GM21515 (cell line): ENCODE measurements around the gene RBMS1.
"Not testable (repeated sequence)": the region's sequence is repeated elsewhere in the genome, so short reads cannot be mapped to it uniquely, and the experiment has no call there.

Source experiments
- ATAC-seq: cut with Tn5 transposase; IDR thresholded peaks from one replicate; pipeline ENCODE4 v1.9.1; 2021; ENCODE audit not compliant: unreplicated experiment

The RBMS1 gene

DNA sequence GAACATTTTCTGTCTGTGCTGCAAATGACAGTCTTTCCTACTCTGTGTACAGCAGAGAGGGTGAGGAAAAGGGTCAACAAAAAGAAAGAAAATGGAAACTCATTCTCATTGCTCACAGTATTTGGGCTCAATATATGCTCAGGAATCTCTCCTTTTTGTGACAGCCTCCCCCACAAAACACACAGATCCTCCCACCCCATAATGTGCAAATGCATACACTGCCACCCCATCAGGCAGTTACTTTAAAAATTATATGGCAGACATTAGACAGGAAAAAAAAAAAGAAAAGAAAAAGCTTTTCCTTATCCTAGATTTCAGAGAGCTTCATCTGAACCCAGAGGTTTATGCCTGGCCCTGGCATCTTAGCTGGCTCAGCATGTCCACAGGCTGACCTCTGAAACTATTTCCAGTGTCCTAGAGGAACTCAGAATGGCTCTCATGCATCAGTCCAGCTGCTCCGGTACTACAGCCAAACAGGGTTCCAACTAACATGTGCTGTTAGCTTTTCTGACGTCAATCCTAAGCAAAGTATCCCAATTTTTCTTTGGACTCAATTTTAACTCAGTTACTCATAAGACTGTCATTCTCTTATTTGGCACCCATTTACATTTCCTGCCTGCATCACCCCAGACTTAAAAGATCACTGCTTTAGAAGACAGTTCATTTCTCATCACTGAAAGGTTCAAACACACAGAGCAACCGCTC lies 105.9 kb downstream of the RBMS1 start:
- ATAC-seq = no peak

DNA sequence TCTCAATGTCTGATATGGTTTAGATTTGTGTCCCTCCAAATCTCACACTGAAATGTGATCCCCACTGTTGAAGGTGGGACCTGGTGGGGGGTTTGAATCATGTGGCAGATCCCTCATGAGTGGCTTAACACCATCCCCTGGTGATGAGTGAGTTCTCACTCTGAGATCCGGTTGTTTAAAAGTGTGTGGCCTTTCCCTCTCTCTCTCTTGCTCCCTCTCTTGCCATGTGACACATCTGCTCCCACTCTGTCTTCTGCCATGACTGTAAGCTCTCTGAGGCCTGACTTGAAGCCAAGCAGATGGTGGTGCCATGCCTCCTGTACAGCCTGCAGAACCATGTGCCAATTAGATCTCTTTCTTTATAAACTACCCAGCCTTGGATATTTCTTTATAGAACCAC lies 108.8 kb downstream of the RBMS1 start:
- ATAC-seq = no peak

DNA sequence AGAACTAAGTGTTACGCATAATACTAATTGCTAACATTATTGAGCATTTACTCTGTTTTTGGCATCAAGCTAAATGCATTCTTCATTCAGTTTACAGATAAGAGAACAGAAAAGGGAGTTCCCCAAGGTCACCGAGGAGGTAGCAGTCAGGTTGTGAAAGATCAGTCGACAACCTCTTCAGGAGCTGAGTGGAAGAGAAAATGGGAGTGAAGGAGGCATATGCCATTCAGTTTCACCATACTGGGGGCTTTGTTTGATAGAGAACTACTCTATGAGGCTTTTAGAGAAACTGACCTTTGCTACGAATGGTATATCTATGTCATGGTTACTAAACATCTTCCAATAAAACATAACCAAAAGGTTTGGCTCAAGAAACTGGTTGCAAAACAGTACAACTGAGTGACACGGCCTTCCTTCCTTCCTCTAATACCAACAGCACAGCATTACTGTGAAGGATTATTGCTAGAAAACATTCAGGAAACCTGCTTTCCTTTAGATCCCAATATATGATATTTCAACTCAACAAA lies 112.1 kb downstream of the RBMS1 start:
- no peak for ATAC-seq

DNA sequence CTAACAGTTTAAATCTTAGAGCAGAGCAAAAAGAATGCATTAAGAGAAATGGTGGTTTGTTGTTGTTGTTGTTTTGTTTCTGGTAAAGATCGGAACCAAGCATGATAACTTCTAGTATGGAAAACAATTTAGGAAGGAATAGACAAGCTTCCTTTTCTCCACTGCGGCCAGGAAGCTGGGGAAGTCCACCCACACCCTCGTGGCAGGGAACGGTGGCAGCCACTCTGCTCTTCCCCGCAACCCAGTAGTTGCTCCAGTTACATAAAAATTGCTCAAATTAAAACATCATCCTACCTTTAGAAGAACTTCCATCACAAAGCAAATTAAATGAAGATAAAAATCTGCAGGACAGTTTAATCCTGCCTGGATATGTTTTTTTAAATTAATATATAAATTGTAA lies 113.0 kb downstream of the RBMS1 start:
- ATAC-seq = no peak

DNA sequence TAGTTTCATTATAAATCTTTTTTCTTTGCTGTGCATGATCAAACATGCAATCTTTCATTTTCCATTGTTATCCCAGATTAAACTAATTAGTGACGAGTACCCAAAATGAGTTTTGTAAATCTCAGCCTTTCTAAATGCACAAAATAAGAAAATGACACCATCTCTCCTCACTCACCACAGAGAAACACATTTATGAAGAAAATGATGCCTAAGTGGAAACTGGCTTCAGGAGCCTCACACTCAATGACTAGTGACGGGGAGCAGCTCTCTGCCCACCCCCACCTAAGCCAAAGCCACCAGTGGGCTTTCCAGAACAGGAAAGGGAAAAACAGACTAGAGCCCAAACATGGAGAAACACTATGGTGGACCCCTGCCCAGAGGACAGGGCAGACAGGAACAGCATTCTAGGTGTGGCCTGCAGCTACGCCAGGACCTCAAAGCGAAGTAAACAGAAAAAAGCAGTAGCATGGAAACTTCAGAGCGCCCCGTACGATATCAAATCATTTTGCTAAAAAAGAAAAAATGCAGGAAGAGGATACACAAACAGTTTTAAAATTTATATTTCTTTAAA lies 113.5 kb downstream of the RBMS1 start:
- ATAC-seq = no peak

DNA sequence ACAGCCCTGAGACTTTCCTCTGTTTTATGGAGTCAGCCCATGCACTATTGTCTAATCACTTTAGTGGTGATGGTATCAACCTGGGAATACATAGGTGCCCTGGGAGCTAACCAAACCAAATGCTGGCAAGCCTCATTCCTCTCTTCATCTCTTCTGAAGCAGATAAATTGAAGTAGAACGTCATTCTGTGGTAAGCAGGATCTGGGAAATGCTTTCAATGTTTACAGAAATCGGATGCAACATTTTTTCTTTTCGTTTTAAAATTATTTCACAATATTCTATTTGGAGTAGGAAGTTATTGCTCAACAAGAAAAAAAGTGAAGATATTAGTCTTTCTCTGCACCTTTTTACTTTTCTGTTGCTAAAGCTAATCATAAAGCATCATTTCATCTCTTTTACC lies 114.2 kb downstream of the RBMS1 start:
- no peak for ATAC-seq

DNA sequence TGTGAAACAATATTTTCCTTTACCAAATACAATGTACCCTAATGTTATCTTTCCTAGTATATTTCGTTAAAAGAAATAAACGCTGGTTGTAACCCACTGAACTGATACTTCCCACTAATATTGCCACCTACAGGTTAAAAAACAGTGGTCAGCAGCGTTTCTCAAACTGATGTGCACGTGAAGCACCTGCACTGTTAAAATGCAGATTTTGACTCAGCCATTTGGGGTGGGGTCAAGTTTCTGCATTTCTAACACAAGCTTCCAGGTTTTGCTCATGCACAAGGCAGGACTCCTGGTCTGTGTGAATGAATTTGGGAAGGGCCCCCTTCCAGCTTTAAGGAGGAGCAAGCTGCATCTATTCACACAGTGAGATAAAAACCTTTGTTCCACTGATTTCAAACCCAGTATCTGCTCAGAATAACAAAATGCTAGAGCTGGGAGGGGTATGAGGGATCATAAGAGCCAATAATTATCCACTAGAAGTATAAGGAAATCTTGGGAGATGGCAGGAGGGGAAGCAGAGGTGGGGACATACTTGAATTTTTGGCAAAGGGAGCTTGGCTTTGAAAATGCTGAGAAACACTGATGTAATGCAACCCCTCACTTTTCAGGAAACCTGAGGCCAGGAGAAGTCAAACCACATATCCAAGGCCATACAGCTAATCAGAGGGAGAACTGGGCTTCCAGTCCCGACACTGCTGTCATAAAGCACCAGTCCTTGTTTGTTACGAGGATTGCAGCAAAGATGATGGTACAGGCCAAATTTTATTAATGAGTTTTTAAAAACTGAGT lies 116.2 kb downstream of the RBMS1 start:
- no peak for ATAC-seq

DNA sequence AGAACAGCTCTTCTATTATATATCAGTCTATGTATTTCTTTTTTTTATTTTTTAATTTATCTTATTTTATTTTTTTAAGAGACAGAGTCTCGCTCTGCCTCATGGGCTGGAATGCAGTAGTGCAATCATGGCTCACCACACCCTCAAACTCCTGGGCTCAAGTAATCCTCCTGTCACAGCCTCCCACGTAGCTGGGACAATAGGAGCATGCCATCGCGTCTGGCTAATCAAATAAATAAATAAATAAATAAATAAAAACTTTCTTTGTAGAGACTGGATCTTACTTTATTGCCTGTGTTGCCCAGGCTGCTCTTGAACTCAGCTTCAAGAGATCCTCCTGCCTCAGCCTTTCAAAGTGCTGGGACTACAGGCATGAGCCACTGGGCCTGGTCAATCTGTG lies 117.0 kb downstream of the RBMS1 start:
- no peak for ATAC-seq

DNA sequence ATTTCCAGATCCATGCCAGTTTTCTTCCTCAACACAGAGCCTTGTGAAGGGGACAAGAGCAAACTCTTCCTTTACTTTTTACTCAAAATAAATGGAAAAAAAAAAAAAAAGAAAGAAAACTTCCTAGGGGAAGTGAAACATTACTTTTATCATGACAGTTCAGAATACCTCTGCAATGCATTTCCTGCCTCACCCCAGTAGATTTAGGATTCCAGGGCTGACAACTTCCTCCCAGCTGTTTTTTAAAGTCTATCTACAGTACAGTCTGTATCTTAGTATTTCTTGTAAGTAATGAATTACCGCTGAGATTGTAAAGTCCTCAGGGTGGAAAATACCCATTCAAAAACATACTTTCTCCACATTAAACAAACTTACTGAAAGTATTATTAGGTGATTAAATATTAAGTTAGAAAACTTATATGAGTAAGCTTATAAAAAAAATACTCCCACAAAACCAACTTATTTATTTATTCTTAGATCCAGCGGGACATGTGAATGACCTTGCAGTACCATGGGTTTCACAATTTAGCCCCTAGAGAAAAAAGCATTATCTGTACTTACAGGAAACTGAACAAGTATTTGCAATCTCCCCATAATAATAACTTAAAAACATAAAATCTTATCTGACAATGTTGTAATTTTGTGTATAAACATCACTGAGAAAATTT lies 117.7 kb downstream of the RBMS1 start:
- no peak for ATAC-seq

DNA sequence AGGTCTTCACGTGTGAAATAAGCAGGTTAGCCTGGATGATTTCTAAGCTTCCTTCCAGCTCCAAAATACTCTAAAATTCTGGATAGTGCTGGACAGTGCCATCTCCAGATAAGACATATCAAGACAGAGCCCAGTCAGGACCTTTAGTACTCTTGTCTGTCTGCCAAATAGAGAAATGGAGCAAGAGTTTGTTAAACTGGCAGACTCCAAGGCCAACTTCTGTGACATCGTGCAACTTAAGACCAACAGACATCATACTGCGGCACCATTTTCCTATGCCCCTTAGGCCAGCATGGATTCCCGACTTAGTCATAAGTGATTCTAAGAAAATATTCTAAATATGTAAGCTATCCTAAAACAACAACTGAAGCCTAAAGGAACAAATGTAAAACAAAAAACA lies 118.6 kb downstream of the RBMS1 start:
- no peak for ATAC-seq

DNA sequence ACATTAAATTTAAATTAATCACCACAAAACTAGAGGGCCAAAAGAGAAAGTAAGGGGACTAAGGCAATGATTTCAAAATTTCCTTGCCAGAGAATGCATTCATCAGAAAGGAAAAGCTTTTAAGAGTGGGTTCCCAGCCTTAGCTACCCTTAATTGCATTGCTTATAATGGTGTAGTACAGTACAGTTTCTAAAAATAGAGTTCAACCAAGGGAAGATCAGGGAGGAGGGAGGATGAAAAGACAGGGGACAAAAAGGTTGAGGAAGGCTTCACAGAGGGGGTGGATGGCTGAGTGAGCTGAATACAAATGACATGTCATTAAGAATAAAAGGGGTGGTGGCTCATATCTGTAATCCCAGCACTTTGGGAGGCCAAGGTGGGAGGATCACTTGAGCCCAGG lies 119.9 kb downstream of the RBMS1 start:
- ATAC-seq = no peak

DNA sequence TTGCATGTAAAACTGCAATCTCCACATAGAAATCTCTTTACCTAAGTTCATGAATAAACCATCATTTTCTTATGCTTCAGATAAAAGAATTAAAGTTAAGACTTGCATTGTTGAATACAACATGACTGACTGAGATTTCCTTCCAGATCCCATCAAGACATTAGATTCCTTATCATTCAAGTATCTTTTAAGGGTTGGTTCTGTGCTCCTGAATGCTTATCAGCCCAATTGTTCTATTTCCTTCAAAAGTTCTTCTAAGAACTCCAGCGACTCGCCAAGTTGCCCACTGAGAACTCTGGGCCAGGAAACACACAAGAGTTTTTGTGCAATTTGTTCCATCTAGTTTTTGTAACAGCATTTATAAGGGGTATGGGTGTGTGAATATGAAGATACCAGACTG lies 120.3 kb downstream of the RBMS1 start:
- ATAC-seq = no peak

DNA sequence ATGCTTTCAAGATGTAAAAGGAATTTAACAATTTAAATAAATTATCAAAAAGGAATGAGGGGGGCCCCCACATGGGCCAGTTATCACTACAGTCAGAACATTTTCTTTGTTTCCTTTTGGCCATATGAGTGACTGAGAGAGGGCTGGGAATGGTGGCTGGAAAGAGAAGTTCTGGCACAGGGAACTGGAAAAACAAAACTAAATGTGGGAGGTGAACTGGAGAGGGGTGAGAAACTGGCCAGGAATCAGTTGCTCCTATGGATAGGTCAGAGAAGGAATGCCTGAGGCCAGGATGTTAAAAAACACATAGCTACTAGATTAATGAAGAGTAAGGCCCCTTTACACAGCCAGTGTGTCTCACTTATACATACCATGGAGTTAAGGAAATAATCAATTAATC lies 121.0 kb downstream of the RBMS1 start:
- ATAC-seq = no peak

DNA sequence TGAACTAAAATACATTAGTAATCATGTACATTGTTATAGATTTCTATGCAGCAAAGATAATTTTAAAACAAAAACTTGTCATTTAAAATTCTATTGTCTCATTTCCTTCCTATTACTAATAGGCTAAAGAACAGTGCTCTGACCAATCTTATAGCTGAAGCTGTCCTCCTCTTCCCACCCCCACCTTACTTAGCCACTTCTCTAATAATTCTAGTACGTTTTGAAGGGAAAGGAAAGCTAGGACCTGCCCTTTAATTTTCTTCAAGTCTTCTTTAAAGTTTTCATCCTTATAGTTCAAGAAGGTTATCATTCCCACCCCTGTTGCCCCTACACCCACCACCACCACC lies 121.6 kb downstream of the RBMS1 start:
- ATAC-seq = no peak

DNA sequence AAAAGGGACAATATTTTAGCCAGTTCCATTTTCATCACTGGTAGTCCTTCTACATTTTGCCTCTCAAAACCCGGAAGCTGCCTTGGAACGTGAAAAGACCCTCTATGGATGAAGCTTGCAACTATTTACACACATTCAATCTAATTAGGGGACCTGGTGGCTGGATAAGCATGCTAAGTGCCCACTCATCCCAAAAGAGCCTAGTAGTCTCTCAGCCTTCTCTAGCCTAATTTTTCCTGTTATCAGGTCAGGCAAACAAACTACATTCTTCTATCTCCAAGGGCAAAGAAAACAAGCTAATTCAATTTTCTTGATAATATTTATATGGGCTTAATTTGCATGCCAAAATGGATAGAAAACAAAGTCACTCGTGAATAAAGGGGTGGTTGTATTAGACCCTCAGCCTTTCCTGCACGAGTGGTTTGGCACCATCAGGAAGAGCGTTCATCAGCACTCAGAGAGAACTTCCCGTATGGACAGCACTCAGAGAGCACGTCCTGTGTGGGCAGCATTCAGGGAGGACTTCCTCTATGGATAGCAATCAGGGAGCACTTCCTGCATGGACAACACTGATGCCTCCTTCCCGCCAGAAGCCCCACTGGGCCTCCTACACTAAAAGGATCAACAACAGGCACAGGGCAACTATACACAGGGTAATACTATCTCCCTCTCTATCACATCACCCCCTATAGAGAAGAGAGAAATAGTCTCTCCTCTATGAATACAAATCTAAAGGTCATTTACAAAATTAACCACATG lies 122.2 kb downstream of the RBMS1 start:
- no peak for ATAC-seq

DNA sequence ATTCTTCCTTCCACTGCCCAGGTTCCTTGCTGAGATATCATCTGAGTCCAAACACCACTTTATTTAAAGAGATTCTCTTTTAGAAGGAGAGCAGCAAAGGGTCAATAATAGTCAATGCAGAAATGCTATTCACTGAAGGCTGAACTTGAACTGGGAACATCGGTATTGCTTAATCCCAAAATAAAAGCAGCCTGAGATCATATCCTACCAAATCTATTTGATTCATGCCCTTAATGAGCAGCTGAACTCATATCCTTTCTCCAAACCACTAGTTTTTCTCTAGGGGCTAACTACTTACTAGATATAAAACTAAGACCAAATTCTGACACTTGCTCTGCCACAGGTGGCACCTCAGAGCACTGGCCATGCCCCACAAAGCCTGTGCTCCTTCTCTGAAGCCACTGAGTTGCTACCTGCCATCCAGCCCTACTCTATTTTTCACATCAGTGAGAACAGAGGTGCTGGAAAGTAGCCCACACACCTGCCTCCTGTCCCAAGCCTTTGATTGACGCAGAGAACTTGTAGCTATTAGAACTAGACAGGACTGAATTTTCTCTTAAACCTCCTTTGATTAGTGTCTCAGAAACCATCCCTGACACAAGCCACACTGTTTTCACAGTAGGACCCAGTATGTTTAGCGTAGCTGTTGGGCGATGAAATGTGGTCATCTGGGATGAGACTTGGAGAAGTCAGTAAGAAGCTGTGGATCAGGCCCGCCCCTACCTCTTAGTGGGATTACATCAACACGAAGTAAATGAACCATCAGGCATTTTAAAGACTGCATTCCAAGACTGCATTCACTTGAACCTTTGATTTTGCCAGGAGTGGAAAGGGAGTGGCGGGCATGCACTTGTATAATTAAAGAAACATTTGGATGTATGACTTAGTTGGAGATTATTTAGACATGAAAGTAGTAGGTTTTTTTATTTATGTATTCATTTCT lies 124.3 kb downstream of the RBMS1 start:
- ATAC-seq = no peak

DNA sequence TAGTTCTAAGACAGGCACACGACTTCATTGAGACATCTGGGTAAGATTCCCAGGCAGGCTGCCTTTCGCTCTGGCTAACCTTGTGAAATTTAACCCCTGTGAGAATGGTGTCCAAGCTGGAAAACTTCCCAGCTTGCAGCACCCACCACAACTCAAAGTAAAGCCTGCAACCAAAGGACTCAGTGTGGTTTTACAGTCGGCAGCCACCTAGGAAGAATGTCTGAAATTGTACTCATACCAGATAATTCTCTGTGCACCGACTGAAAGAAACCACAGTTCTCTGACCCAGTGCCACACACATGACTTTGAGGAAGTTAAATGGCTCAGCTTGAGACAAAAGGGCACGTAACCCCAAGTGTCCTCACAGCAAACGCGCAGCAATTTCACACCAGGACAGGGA lies 125.7 kb downstream of the RBMS1 start:
- ATAC-seq = no peak

DNA sequence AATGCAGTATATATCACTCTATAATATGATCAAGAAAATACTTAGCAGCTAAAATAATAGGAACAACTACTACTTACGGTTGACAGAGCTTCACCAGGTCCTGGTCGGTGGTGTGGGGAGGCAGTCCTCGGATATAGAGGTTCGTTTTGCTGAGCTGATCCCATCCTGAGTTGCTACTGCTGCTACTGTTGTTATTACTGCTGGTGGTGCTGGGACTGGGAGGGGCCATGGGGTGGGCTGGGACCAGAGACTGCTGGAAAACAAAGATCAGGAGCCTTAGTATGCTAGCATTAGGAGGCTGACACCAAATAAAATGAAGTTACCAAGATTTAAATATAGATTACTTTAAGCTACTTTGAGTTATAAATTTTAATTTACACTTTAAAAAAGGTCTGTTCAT lies 126.5 kb downstream of the RBMS1 start:
- ATAC-seq = not testable (repeated sequence)

DNA sequence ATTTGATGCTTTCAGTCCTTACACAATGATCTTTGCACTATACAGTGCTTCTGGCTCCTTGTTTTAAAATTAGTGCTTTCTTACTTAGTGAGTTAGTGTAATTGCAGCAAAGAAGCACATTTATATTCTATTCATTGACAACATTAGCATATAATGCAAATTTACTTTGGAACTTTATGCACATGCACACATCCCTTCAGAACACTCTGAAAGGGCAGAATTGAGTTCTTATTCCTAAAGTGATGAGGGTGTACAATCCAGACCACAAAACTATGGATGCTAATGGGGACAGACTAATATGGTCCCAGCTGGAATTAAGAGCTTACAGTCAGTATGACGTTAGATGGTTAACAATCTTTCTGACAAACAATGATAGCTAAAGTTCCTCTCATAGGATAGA lies 127.1 kb downstream of the RBMS1 start:
- ATAC-seq = no peak
